ENCODE data around the gene UCK2.

Gene UCK2

DNA sequence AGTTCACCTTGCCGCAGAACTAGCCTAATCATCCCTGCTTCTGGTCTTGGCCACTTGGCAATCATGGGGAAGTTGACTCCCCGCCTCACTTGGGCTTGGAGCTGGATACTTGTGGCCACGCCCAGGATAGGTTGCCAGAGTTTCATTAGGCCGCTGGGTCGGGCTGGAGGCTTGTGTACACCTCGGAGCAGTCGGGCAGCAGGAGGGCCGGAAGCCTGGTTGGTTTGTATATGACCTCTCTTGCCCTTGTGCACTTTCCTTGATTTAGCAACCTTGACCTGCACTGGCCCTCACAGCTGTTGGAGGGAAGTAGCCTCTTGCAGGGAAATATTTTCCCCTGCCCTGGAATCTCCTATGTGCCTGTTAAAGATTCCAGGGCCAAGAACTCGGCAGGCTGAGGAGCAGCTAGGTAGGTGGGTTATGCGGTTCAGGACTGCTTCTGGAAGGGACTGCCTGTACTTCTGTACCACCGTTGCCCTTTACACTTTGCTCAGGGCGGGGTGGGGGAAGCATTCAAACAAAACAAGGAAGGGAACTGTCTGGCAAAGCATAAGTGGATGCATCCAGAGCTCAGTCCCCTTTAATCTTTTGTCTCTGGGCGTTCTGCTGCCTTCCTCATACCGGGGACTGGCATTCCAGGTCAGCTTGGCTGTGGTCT, 83.5 kb downstream of the UCK2 start:
- no peak for DNase-seq (ENCODE audit: low read depth)
- TF ChIP-seq CTCF (conservative IDR thresholded peaks at IDR 0.05; ENCODE audit: low read length): no peak
- H3K4me3 ChIP-seq (ENCODE audit: low read length): no peak overlapping the region

- no peak for TF ChIP-seq CTCF (conservative IDR thresholded peaks at IDR 0.05; ENCODE audit: low read length)
- H3K4me3 ChIP-seq (ENCODE audit: low read length): no peak overlapping the region
- DNase-seq (ENCODE audit: low read depth): no peak
Observed at GRCh38 chr1:165911609-165912281, 84.3 kb downstream of the UCK2 start.

DNA sequence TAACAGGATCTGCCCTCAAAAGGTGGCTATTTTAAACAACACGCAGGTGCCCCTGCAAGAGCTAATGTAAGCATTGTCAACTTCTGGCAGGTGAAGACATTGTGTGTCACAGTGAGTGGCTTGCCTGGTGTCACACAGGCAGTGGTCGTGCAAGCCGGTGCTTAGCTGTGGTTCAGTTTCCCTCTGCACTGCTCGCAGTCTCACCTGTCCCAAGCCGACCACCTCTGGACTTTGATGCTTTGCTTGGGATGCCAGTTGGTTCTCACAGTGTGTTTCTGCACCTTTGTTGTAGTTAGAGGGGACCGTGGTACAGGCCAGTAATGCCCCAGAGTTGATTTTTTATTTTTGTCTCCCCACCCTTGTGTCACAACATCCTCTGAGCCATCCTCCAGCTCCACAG, 85.2 kb downstream of the UCK2 start:
- no peak for TF ChIP-seq CTCF (conservative IDR thresholded peaks at IDR 0.05; ENCODE audit: low read length)
- H3K4me3 ChIP-seq (ENCODE audit: low read length): no peak overlapping the region
- no peak for DNase-seq (ENCODE audit: low read depth)

- DNase-seq (ENCODE audit: low read depth): peak; percentile 85
- no peak overlapping the region for H3K4me3 ChIP-seq (ENCODE audit: low read length)
- peak; percentile 98 for TF ChIP-seq CTCF (conservative IDR thresholded peaks at IDR 0.05; ENCODE audit: low read length)
Observed at GRCh38 chr1:165914136-165914798, 86.9 kb downstream of the UCK2 start.

DNA sequence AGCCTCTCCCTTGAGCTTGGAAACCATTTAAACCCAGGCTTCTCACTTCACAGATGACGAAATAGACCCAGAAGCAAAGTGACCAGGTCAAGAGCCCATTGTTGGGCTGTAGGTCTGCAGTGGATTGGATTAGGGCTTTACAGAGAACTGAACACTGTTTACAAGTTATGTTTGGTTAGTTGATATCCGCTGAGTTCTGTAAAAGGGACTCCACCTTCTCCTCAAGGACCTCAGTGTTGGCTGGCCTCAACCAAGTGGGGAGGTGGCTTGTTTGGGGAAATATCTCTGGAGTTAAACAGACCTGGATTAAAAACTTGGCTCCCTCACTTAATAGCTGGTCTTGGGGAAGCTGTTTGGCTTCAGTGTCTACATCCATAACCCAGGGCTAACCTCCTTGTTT, 88.1 kb downstream of the UCK2 start:
- DNase-seq (ENCODE audit: low read depth): no peak
- no peak for TF ChIP-seq CTCF (conservative IDR thresholded peaks at IDR 0.05; ENCODE audit: low read length)
- H3K4me3 ChIP-seq (ENCODE audit: low read length): no peak overlapping the region

DNA sequence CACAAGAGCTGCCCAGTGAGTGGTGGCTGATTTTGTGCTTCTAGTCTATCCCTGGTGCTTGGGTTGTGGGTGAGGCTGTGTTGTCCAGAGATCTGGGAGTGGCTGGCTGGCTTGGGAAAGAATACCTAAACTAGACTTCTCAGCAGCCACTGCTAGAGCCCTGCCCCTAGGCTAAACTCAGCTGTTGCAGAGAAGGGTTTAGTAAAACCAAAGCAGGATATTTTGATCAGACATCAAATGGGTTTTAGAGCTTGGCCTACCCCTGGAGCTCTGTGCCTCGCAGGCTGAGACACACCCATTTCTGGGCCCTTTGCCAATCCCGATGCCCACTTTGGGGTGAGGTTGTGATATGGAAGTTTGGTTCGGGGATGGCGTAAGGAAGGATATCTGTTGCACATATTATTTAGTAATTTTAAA, 88.5 kb downstream of the UCK2 start:
- DNase-seq (ENCODE audit: low read depth): no peak
- TF ChIP-seq CTCF (conservative IDR thresholded peaks at IDR 0.05; ENCODE audit: low read length): no peak
- H3K4me3 ChIP-seq (ENCODE audit: low read length): no peak overlapping the region

DNA sequence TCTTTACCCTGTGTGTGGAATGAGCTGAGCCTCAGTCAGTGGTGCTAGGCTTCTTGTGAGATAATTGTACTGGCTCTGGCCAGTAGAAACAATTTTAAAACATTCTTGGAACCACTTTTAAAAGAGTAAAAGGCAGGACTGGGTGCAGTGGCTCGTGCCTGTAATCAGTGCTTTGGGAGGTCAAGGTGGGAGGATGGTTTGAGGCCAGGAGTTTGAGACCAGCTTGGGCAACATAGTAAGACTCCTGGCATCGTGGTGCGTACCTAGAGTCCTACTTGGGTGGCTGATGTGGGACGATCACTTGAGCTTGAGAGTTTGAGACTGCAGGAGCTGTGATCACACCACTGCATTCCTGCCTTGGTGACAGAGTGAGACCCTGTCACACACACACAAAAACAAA, 89.8 kb downstream of the UCK2 start:
- H3K4me3 ChIP-seq (ENCODE audit: low read length): no peak overlapping the region
- DNase-seq (ENCODE audit: low read depth): no peak
- TF ChIP-seq CTCF (conservative IDR thresholded peaks at IDR 0.05; ENCODE audit: low read length): no peak
